Activated CD4-positive, CD25-positive, alpha-beta regulatory T cell (primary cell): Measurements from ENCODE around the gene UNC119B.
"Not testable (repeated sequence)": the region's sequence is repeated elsewhere in the genome, so short reads cannot be mapped to it uniquely, and the experiment has no call there.

ENCODE experiments used
- DNase-seq, 4 experiments: peaks; one replicate each; lab custom pipeline; 2025; lab: John Stamatoyannopoulos, UW

The UNC119B gene

DNA sequence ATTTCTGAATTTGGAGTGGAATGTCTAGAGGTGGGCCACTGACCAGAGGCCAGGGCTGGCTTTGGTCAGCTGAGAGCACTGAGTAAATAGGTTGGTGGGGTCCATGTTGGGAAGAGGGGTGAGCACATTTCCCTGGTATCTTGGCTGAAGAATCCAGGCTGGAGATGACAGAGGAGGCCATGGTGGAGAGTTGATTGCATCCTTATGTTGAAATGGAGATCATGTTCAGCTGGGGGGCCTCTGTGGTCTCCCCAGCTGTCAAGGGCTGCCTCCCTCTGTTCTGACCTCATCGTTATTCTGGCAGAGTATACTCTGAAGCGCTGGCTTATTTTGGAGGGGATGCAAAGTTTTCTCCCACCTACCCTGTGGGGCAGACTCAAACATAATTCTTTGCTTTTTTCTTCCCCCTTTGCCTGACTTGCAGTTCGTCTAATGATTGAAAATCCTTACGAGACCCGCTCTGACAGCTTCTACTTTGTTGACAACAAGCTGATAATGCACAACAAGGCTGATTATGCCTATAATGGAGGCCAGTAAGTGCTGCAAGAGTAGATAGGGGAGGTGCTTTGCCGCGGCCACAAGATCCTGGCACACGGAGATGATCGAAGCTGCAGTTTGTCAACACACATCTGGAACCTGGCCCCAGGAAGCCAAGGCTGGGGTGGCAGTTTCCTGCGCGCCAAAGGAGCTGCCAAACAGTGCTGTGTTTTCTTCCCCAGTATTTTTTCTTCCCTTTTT, 9.4 kb downstream of the UNC119B start:
- no peak for DNase-seq

DNA sequence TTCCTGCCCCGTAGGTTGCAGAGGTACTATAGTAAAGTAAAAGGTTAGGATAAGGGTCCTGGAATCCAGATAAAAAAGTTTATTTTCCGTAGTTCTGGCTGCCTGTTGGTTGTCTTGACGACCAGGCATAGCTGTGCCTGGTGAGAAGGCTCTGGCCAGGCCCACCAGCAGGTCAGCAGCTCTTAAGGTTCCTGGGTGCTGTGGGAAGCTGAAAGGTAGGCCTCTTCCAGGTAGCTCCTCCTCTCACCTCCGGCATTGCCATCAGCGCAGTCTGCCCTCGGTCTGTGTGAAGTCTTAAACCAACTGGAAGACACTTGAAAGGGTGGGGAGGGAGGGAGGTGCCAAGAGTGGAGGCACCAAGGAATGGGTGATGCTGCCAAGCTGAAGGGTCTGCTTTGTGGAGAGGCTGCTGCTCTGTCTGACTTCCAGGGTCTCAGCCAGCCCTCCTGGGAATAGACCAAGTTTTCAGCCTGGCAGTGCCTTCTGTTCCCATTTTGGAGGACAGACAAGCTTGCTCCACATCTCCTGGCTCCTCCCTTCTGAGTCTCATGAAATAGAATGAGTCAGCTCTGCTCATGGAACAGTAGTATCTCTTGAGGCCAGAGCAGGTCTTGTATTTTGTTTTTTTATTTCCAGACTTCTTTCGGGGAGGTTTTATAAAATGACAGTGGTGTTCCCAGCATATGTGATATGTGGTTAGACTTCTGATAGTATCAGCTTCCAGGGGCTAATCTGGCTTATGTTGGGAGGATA, 10.2 kb downstream of the UNC119B start:
- DNase-seq: no peak

DNA sequence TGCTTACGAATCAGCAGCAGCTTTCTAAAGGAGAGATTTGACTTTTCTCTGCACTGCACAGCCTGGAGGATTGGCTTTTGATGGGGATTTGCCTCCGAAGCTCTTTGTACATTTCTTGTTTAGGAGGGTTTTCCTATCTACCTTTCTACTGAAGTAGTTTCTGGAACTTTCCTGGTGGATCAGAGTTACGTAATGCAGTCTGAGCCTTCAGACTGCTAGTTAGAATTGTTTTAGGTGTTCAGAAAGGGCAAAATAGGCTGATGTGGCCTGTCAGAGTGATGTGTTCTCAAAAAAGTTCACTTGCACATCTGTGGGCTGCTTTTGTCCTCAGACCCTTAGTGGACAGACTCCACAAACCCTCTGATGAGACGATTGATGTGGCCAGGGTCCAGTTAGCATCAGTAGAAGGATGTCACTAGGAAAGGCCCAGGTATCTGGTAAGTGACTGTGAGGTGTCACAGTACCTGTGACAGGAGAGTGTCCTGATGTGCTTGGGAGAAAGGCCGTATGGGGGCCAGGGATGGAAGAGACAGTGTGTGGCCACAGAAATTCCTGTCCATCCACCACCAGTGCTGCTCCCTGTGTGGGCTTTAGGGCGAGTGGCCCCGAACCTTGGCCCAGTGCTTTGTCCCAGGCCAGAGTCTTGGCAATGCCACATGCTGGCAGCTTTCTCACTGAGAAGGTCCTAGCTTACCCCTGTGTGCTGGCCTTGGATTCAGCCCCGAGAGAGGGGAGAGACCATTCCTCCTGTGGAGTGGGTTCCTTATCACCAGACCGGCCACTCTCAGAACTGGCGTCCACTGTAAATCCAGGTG, 10.9 kb downstream of the UNC119B start:
- no peak for DNase-seq

DNA sequence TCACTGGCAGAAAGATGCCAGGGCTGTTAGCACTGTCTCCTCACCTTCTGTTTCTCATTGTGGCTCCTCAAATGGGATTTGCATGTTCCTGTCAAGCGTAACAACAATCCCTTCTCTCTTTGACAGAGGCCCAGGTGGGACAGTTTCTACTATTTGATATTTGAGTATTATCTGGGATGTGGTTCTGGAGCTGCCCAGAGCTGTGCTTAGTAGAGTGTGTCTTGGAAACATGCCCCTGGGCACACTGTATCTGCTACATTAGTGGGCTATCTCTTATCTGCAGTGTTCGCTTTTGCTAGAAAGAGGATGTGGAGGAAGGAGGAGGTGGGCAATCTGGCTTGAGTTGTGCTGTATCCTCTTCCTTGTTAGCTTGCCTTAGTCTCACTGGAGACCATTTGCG, 11.6 kb downstream of the UNC119B start:
- DNase-seq: no peak

DNA sequence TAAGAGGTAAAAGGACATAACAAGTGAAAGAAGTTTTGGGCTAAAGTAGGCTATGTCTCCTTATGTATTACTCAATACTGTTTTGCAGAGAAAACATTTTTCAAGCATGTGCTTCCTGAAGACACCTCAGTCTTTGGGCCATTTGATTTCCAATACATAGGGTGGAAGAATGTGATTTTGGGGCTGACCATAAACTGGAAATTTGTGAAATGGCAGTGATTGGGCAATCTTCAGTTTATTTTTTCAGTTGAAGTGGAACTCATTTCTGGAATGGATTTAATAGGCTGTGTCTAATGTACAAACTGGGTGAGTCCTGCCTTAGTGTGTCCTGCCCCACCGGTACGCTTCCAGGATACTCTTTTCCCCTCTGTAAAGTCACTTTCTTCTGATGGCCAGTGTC, 12.5 kb downstream of the UNC119B start:
- DNase-seq: no peak

DNA sequence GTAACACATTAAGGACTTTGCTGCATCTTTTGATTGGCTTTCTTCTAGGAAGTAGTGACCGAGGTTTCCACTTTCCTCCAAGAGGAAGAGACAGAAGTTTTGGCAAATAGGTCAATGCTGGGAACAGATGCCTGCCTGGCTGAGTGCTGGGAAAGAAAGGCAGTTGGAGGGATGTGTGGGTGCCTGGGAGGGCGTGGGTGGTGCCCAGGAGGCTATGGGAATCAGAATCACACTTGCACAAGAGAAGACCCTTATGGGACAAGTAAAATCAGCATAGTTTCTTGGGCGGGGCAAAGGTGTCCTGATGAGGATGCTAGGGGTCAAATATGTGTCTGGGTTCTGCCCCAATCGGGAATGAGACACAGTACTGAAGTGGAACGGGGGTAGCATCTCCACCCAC, 14.5 kb downstream of the UNC119B start:
- no peak for DNase-seq

DNA sequence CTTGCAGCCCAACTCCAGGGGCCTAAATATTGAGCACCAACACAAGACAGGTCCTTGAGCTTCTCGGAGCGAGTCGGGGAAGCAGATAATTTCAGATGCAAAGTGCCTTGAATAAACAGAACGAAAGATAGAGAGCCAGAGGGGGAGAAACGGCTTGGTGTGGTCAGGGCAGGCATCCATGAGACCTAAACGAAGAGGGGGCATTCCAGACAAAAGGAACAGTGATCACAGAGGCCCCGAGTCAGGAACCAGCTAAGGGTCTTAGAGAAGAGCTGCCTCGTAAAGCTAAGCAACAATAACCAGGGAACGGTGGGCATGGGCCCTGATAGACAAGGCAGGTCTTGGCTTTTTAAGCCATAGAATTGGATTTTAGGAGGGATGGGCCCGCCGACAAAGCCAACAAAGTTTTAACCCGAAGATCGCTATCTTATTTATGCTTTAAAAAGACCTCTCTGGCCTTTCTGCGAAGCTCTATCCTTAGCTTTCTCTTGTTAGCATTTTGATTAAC, 14.9 kb downstream of the UNC119B start:
- DNase-seq: no peak

DNA sequence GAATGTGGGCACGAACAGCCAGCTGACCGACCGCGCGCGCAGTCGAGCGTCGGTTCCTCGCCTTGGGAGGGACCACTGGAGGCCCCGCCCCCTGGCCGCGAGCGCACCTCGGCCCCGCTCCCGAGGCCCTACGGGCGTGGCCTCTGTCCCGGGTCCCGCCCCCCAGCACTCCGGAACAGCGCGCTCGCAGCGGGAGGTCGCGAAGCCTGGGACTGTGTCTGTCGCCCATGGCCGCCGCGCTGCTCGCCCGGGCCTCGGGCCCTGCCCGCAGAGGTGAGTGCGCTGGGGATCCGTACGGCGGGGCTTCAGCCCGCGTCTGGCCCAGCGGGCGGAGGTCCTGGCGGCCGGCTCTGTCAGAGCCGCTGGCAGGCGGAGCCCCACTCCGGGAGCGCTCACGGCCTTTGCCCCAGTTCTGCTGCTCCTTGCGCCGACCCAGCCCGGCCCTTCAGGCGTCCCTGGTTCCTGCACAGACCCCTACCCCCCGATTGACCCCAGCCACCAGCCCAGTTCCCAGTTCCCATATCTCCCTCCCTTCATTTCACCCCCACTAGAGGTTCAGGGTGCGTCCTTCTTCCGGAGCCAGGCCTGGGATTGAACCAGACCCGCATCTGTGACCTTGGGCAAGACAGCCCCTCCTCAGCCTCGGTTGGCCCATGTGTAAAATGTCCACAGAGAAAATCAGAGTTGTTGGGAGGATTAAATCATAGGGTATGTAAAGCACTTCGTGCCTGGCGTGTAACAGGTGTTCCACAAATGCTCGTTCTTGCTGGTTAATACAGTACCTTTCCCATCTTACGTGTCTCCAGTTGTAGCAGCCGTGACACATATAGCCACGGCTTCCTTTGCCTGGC, 15.6 kb downstream of the UNC119B start, which contains the start of gene ACADS:
TSS of gene ACADS (plus strand) at position 168 of the 851 bp plus-strand sequence. CDS start at position 228, 60 bp downstream.
- peak; percentile 78 to 85 (median 82) for DNase-seq

DNA sequence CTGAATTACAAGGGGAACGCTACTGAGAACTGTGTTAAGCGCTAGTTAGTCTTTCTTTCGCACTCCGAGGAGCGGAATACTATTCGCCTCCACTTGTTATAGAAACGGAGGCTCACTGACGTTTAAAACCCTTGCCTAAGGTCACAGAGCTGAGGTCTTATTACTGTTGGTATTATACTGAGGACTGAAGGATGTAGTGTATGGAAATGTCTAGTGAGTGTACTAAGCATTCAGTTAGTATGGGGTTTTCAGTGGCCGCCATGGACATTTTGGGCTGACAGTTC, 16.2 kb downstream of the UNC119B start:
- DNase-seq: no peak

DNA sequence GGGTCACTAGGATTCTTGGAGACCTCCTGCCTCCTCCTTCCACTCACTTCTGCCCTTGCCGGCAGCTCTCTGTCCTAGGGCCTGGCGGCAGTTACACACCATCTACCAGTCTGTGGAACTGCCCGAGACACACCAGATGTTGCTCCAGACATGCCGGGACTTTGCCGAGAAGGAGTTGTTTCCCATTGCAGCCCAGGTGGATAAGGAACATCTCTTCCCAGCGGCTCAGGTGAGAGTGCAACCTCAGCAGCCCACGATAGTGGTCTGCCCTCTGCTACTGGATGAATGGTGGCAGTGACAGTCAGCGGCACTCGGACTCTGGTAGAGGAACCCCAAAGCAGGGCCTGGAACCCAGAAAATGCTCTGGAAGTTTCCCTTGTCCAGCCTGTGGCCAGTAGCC, 16.7 kb downstream of the UNC119B start:
- no peak for DNase-seq

DNA sequence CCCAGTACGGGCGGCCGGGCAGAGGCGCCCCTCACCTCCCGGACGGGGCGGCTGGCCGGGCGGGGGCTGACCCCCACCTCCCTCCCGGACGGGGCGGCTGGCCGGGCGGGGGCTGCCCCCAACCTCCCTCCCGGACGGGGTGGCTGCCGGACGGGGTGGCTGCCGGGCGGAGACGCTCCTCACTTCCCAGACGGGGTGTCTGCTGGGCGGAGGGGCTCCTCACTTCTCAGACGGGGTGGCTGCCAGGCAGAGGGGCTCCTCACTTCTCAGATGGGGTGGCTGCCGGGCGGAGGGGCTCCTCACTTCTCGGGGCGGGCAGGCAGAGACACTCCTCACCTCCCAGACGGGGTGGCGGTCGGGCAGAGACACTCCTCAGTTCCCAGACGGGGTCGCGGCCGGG, 21.9 kb downstream of the UNC119B start:
- DNase-seq: not testable (repeated sequence)

DNA sequence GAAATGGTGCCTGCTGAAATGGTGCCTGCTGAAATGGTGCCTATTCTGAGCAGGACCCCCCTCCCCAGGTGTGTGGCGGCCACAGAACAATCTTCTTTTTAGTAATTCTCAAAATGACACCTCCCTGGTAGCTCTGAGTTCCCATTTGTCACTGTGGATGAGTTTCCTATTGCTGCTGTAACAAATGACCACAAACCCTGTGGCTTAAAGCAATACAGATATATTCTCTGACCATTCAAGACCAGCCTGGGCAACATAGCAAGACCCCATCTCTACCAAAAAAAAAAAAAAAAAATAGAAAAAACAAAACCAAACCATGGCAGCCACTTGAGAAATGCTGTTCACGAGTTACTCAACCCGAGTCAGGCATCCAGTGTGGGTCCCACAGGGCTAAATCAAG, 23.3 kb downstream of the UNC119B start:
- DNase-seq: no peak

DNA sequence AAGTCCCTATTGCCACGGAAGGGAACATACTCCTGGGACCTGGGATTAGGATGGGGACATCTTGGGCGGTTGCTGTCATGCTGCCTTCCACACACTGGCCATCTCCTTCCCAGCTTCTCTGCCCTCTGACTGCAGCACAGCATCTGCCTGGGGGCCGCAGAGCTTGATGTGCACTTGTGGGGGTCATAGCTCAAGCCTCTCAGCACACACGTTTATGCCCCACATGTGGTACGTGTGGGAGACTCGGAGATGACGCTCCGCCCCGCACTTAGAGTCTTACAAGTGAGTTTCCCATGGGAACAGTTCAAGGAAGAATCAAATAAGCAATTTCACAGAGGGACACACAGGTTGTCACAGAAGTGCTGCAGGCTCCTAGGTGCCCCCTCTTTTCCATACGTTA, 24.0 kb downstream of the UNC119B start:
- DNase-seq: no peak

DNA sequence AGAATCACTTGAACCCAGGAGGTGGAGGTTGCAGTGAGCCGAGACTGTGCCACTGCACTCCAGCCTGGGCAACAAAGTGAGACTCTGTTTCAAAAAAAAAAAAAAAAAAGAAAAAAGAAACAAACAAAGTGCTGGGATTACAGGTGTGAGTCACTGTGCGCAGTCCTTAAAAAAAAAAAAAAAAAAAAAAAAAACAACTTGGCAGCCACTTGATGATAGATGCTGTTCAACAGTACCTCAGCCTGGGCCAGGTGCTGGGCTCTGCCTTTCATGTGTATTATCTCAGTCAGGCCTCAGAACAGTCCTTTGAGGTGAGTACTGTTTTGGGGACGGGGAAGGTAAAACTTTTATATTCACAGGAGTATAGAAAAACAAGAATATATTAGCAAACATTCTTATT, 24.9 kb downstream of the UNC119B start:
- no peak for DNase-seq

DNA sequence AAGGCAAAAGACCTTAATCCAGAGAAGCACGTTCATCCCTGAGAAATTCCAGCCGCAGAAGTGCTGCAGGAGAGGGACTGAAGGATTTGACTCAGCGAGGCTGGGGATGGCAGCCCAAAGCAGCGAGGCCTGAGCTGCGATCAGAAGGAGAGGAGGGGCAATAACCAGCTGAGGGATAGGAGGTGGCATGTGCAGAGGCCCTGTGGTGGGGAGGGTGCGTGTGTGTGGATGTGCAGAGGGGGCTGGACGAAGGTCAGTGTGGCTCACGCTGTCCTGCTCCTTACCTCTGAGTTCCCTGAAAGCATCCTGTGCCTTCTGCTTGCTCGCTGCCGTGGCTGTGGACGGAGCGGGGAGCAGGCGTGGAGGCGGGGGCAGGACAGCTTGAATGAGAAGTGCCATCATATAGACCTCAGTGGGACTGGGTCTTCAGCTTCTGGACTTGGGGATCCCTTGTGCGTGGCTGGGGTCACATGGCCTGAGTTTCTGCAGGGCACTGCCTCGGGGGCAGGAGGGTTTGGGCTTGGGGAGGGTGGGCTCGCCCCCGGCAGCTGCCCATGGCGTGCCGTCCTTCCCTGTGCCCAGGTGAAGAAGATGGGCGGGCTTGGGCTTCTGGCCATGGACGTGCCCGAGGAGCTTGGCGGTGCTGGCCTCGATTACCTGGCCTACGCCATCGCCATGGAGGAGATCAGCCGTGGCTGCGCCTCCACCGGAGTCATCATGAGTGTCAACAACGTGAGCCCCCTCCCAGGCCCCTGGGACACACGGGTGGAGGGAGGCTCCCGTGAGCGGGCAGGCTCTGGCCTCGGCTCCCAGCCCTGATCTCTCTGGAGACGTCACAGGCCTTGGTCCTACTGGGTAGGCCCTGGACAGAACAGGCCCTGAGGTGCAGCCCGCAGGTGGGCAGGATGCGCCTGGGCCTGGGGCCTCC, 26.4 kb downstream of the UNC119B start:
- no peak for DNase-seq

DNA sequence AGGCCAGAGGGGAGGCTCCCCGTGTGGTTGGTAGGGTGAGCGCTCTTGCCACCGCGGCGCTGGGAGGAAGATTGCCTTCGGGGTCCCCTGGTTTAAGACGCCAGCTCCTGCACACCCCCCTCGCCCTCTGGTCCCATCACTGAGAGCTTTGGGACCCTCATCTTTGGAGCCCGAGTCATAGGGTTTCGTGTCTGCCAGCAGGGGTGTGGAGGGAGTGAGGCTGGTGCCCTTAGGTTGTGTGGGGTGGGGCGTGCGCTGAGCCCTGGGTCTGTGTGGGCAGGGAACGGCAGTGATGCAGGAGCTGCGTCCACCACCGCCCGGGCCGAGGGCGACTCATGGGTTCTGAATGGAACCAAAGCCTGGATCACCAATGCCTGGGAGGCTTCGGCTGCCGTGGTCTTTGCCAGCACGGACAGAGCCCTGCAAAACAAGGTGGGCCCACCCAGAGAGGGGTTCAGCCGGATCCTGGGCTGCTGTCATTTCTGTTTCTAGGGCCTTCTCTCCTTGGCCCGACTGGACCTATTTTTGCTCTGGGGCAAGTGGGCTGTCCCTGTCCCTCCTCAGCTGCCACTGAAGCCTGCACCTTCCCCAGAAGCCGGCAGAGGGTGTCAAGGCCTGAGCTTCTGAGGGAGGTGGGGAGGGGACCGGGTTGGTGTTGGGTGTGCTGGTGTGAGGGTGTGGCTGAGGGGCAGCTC, 27.4 kb downstream of the UNC119B start:
- no peak for DNase-seq

DNA sequence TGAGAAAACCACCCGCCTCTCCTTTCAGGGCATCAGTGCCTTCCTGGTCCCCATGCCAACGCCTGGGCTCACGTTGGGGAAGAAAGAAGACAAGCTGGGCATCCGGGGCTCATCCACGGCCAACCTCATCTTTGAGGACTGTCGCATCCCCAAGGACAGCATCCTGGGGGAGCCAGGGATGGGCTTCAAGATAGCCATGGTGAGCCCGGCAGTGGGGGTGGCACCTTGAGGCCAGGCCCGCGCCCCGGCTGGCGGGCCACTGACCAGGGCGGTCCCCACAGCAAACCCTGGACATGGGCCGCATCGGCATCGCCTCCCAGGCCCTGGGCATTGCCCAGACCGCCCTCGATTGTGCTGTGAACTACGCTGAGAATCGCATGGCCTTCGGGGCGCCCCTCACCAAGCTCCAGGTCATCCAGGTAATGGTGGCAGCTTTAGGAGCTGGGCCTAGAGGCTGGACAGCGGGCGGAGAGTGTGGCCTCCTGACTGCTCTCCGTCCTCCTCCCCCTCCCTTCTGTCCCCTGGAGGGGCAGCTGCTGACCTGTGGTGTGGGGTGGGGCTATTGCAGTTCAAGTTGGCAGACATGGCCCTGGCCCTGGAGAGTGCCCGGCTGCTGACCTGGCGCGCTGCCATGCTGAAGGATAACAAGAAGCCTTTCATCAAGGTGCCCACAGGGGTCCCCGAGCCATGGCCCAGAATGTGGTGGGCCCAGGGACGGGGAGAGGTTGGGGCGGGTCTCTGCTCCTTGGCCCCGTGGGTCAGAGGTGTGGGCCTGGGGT, 28.2 kb downstream of the UNC119B start:
- no peak for DNase-seq

DNA sequence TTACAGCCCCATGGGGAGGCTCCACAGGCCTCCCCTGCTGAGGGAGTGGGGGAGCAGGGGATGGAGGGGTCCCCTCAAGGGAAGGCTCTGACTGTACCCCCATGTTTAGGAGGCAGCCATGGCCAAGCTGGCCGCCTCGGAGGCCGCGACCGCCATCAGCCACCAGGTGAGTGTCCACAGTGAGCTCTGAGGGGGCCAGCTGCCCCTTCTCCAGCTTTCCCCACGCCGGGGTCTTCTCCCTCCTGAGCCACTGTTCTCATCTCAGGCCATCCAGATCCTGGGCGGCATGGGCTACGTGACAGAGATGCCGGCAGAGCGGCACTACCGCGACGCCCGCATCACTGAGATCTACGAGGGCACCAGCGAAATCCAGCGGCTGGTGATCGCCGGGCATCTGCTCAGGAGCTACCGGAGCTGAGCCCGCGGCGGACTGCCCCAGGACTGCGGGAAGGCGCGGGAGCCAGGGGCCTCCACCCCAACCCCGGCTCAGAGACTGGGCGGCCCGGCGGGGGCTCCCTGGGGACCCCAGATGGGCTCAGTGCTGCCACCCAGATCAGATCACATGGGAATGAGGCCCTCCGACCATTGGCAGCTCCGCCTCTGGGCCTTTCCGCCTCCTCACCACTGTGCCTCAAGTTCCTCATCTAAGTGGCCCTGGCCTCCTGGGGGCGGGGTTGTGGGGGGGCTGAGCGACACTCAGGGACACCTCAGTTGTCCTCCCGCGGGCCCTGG, 28.9 kb downstream of the UNC119B start:
- DNase-seq: no peak
